ENCODE results near the gene SPEM3.

Gene SPEM3

GRCh38 chr17:7432296-7432695 lies 3.6 kb downstream of the SPEM3 start:
- H3K9me3 ChIP-seq (ENCODE audit: control insufficient read depth in 2 of 2, low read length in 2 of 2) = no peaks in the 10 kb centered on the region
- no peak overlapping the region for H3K9ac ChIP-seq (ENCODE audit: low read depth in 1 of 2, low read length in 2 of 2)
- H3K4me3 ChIP-seq (ENCODE audit: low read length in 2 of 2) = no peak overlapping the region
- H3K4me1 ChIP-seq (ENCODE audit: control insufficient read depth in 2 of 2, insufficient read depth in 2 of 2, low read length in 2 of 2) = peaks cover 12 to 16% of the 10 kb centered on the region in 2 donors
- H3K27me3 ChIP-seq (ENCODE audit: control insufficient read depth in 2 of 2, insufficient read depth in 2 of 2, low read length in 2 of 2) = no peaks in the 10 kb centered on the region
- no peak overlapping the region for H3K27ac ChIP-seq (ENCODE audit: low read depth in 2 of 2, low read length in 2 of 2)
- H3K36me3 ChIP-seq (ENCODE audit: control insufficient read depth in 2 of 2, insufficient read depth in 2 of 2, low read length in 2 of 2) = no peaks in the 10 kb centered on the region

- Histone ChIP-seq H3K9ac (ENCODE audit: low read depth in 1 of 2, low read length in 2 of 2) (peak overlapping the region; percentile 87), H3K4me3 (ENCODE audit: low read length in 2 of 2) (peak overlapping the region; percentile 83 to 92), H3K27ac (ENCODE audit: low read depth in 2 of 2, low read length in 2 of 2) (peak overlapping the region; percentile 90), H3K9me3 (ENCODE audit: control insufficient read depth in 2 of 2, low read length in 2 of 2) (no peaks in the 10 kb centered on the region), H3K27me3 (ENCODE audit: control insufficient read depth in 2 of 2, insufficient read depth in 2 of 2, low read length in 2 of 2) (peaks cover 11 to 19% of the 10 kb centered on the region in 2 donors), H3K4me1 (ENCODE audit: control insufficient read depth in 2 of 2, insufficient read depth in 2 of 2, low read length in 2 of 2) (peaks cover 24 to 43% of the 10 kb centered on the region in 2 donors), H3K36me3 (ENCODE audit: control insufficient read depth in 2 of 2, insufficient read depth in 2 of 2, low read length in 2 of 2) (no peaks in the 10 kb centered on the region)
Measured at GRCh38 chr17:7435676-7436555, 7.3 kb downstream of the SPEM3 start.

- no peaks in the 10 kb centered on the region for H3K36me3 ChIP-seq (ENCODE audit: control insufficient read depth in 2 of 2, insufficient read depth in 2 of 2, low read length in 2 of 2)
- H3K9me3 ChIP-seq (ENCODE audit: control insufficient read depth in 2 of 2, low read length in 2 of 2) = no peaks in the 10 kb centered on the region
- H3K4me3 ChIP-seq (ENCODE audit: low read length in 2 of 2) = peak overlapping the region; percentile 83 to 92
- H3K27me3 ChIP-seq (ENCODE audit: control insufficient read depth in 2 of 2, insufficient read depth in 2 of 2, low read length in 2 of 2) = peaks cover 19 to 20% of the 10 kb centered on the region in 2 donors
- peak overlapping the region; percentile 90 for H3K27ac ChIP-seq (ENCODE audit: low read depth in 2 of 2, low read length in 2 of 2)
- H3K4me1 ChIP-seq (ENCODE audit: control insufficient read depth in 2 of 2, insufficient read depth in 2 of 2, low read length in 2 of 2) = peaks cover 24 to 43% of the 10 kb centered on the region in 2 donors
- H3K9ac ChIP-seq (ENCODE audit: low read depth in 1 of 2, low read length in 2 of 2) = peak overlapping the region; percentile 87
Measured at GRCh38 chr17:7436556-7437368, 8.1 kb downstream of the SPEM3 start.

GRCh38 chr17:7437369-7437863 lies 8.8 kb downstream of the SPEM3 start:
- peaks cover 24 to 43% of the 10 kb centered on the region in 2 donors for H3K4me1 ChIP-seq (ENCODE audit: control insufficient read depth in 2 of 2, insufficient read depth in 2 of 2, low read length in 2 of 2)
- no peaks in the 10 kb centered on the region for H3K36me3 ChIP-seq (ENCODE audit: control insufficient read depth in 2 of 2, insufficient read depth in 2 of 2, low read length in 2 of 2)
- H3K4me3 ChIP-seq (ENCODE audit: low read length in 2 of 2) = peak overlapping the region; percentile 44 to 92
- H3K27me3 ChIP-seq (ENCODE audit: control insufficient read depth in 2 of 2, insufficient read depth in 2 of 2, low read length in 2 of 2) = peaks cover 20% of the 10 kb centered on the region in 2 donors
- no peak overlapping the region for H3K27ac ChIP-seq (ENCODE audit: low read depth in 2 of 2, low read length in 2 of 2)
- H3K9ac ChIP-seq (ENCODE audit: low read depth in 1 of 2, low read length in 2 of 2) = peak overlapping the region in 1 of 2 donors; percentile 87
- no peaks in the 10 kb centered on the region for H3K9me3 ChIP-seq (ENCODE audit: control insufficient read depth in 2 of 2, low read length in 2 of 2)

GRCh38 chr17:7437950-7438614 lies 9.4 kb downstream of the SPEM3 start:
- peak overlapping the region; percentile 0 to 44 for H3K4me3 ChIP-seq (ENCODE audit: low read length in 2 of 2)
- H3K9me3 ChIP-seq (ENCODE audit: control insufficient read depth in 2 of 2, low read length in 2 of 2) = no peaks in the 10 kb centered on the region
- H3K27me3 ChIP-seq (ENCODE audit: control insufficient read depth in 2 of 2, insufficient read depth in 2 of 2, low read length in 2 of 2) = peaks cover 20% of the 10 kb centered on the region in 2 donors
- peak overlapping the region in 1 of 2 donors; percentile 36 for H3K9ac ChIP-seq (ENCODE audit: low read depth in 1 of 2, low read length in 2 of 2)
- H3K4me1 ChIP-seq (ENCODE audit: control insufficient read depth in 2 of 2, insufficient read depth in 2 of 2, low read length in 2 of 2) = peaks cover 24 to 43% of the 10 kb centered on the region in 2 donors
- H3K27ac ChIP-seq (ENCODE audit: low read depth in 2 of 2, low read length in 2 of 2) = no peak overlapping the region
- H3K36me3 ChIP-seq (ENCODE audit: control insufficient read depth in 2 of 2, insufficient read depth in 2 of 2, low read length in 2 of 2) = no peaks in the 10 kb centered on the region

- no peak overlapping the region for H3K27ac ChIP-seq (ENCODE audit: low read depth in 2 of 2, low read length in 2 of 2)
- H3K27me3 ChIP-seq (ENCODE audit: control insufficient read depth in 2 of 2, insufficient read depth in 2 of 2, low read length in 2 of 2) = peaks cover 20% of the 10 kb centered on the region in 2 donors
- H3K4me1 ChIP-seq (ENCODE audit: control insufficient read depth in 2 of 2, insufficient read depth in 2 of 2, low read length in 2 of 2) = peaks cover 24 to 43% of the 10 kb centered on the region in 2 donors
- peak overlapping the region in 1 of 2 donors; percentile 44 for H3K4me3 ChIP-seq (ENCODE audit: low read length in 2 of 2)
- H3K9ac ChIP-seq (ENCODE audit: low read depth in 1 of 2, low read length in 2 of 2) = peak overlapping the region in 1 of 2 donors; percentile 36
- no peaks in the 10 kb centered on the region for H3K36me3 ChIP-seq (ENCODE audit: control insufficient read depth in 2 of 2, insufficient read depth in 2 of 2, low read length in 2 of 2)
- no peaks in the 10 kb centered on the region for H3K9me3 ChIP-seq (ENCODE audit: control insufficient read depth in 2 of 2, low read length in 2 of 2)
Measured at GRCh38 chr17:7438656-7439460, 10.2 kb downstream of the SPEM3 start.

GRCh38 chr17:7439462-7440112 lies 10.9 kb downstream of the SPEM3 start, which contains the start of gene FGF11:
FGF11 (plus strand) TSS chr17:7439512; CDS start chr17:7439621, 109 bp downstream.
- no peaks in the 10 kb centered on the region for H3K36me3 ChIP-seq (ENCODE audit: control insufficient read depth in 2 of 2, insufficient read depth in 2 of 2, low read length in 2 of 2)
- peaks cover 20% of the 10 kb centered on the region in 2 donors for H3K27me3 ChIP-seq (ENCODE audit: control insufficient read depth in 2 of 2, insufficient read depth in 2 of 2, low read length in 2 of 2)
- peak within 1 kb of the TSS; percentile 14 to 44 for H3K4me3 ChIP-seq (ENCODE audit: low read length in 2 of 2)
- no peaks in the 10 kb centered on the region for H3K9me3 ChIP-seq (ENCODE audit: control insufficient read depth in 2 of 2, low read length in 2 of 2)
- H3K9ac ChIP-seq (ENCODE audit: low read depth in 1 of 2, low read length in 2 of 2) = peak within 1 kb of the TSS in 1 of 2 donors; percentile 36
- H3K27ac ChIP-seq (ENCODE audit: low read depth in 2 of 2, low read length in 2 of 2) = no peak within 1 kb of the TSS
- H3K4me1 ChIP-seq (ENCODE audit: control insufficient read depth in 2 of 2, insufficient read depth in 2 of 2, low read length in 2 of 2) = peaks cover 24 to 43% of the 10 kb centered on the region in 2 donors

- H3K27me3 ChIP-seq (ENCODE audit: control insufficient read depth in 2 of 2, insufficient read depth in 2 of 2, low read length in 2 of 2) = peaks cover 20% of the 10 kb centered on the region in 2 donors
- no peak overlapping the region for H3K27ac ChIP-seq (ENCODE audit: low read depth in 2 of 2, low read length in 2 of 2)
- no peaks in the 10 kb centered on the region for H3K36me3 ChIP-seq (ENCODE audit: control insufficient read depth in 2 of 2, insufficient read depth in 2 of 2, low read length in 2 of 2)
- peak overlapping the region; percentile 14 to 38 for H3K4me3 ChIP-seq (ENCODE audit: low read length in 2 of 2)
- no peak overlapping the region for H3K9ac ChIP-seq (ENCODE audit: low read depth in 1 of 2, low read length in 2 of 2)
- no peaks in the 10 kb centered on the region for H3K9me3 ChIP-seq (ENCODE audit: control insufficient read depth in 2 of 2, low read length in 2 of 2)
- peaks cover 26 to 47% of the 10 kb centered on the region in 2 donors for H3K4me1 ChIP-seq (ENCODE audit: control insufficient read depth in 2 of 2, insufficient read depth in 2 of 2, low read length in 2 of 2)
Measured at GRCh38 chr17:7440113-7440833, 11.6 kb downstream of the SPEM3 start.

Measured in mucosa of rectum (tissue), 2 donors.